GM12878 (cell line): ENCODE measurements around the gene XDH. TPM values are rescaled to one million over a fixed set of nuclear protein-coding genes. Genes with fewer than 3 reads are reported as not detected.

Experiments used
- ATAC-seq: fragments of 200-7000 bp; cut with Tn5 transposase; 3 replicates; pipeline ENCODE4 v1.9.1; 2020; ENCODE audit warnings: mild to moderate bottlenecking, moderate library complexity
- BruUV-seq: library from RNA; stranded (reverse); fragments of 400-500 nt; replicated peaks from 2 replicates; lab custom pipeline; 2021; lab: Mats Ljungman, UMichigan
- CTCF ChIA-PET: fragments of 300-600 bp; sonication (Branson Sonifier 250); formaldehyde crosslinking; extraction: SDS; loops from one replicate; lab custom pipeline; 2021; ENCODE audit warnings: inconsistent platforms; lab: Yijun Ruan, JAX
- POLR2A ChIA-PET: fragments of 350-600 bp; formaldehyde crosslinking; extraction: SDS; loops from one replicate; lab custom pipeline; 2021; ENCODE audit warnings: inconsistent platforms; lab: Charles Lee
- RAD21 ChIA-PET: fragments of 300-600 bp; sonication (Branson Sonifier 250); formaldehyde crosslinking; loops from one replicate; lab custom pipeline; 2023; ENCODE audit warnings: antibody characterized with exemption; ENCODE audit not compliant: unreplicated experiment; lab: Charles Lee
- SMC1A ChIA-PET: fragments of 300-600 bp; sonication (Branson Sonifier 250); formaldehyde crosslinking; loops from one replicate; lab custom pipeline; 2023; ENCODE audit not compliant: unreplicated experiment, uncharacterized antibody; lab: Charles Lee
- DNase-seq: peaks from one replicate; pipeline ENCODE4 v3.0.0-alpha.2; 2011; ENCODE audit warnings: low read depth, low spot score
- FAIRE-seq: peaks from 3 replicates; lab custom pipeline; 2011; peaks lifted over from hg19 to GRCh38; lab: Jason Lieb, UNC
- H2AFZ ChIP-seq: 2 replicates; pipeline ENCODE4 v1.6.0; 2011; ENCODE audit warnings: low read depth, low read length, control low read depth; ENCODE audit not compliant: control insufficient read depth
- H3K27ac ChIP-seq: 2 replicates; pipeline ENCODE4 v1.5.1; 2011; ENCODE audit warnings: control low read depth; ENCODE audit not compliant: control insufficient read depth, insufficient read depth
- H3K27me3 ChIP-seq, 2 experiments: replicated peaks in 1 of 2; 2 replicates each; pipeline versions ENCODE4 v1.6.0 to v1.6.1; 2011; ENCODE audit warnings: low read length in 1 of 2; ENCODE audit not compliant: control insufficient read depth in 2 of 2, insufficient read depth in 2 of 2
- H3K36me3 ChIP-seq, 2 experiments: 2 replicates each; pipeline ENCODE4 v1.5.1; 2011; ENCODE audit warnings: low read length in 1 of 2; ENCODE audit not compliant: control insufficient read depth in 2 of 2, insufficient read depth in 2 of 2
- H3K4me1 ChIP-seq: 2 replicates; pipeline ENCODE4 v1.6.1; 2011; ENCODE audit warnings: mild to moderate bottlenecking, low read length, moderate library complexity, mixed read lengths; ENCODE audit not compliant: control insufficient read depth, insufficient read depth
- H3K4me2 ChIP-seq: 2 replicates; pipeline ENCODE4 v1.6.0; 2011; ENCODE audit warnings: control low read depth; ENCODE audit not compliant: control insufficient read depth, insufficient read depth
- H3K4me3 ChIP-seq: fragments of 200-600 bp; sonication (generic); 2 replicates; pipeline ENCODE4 v1.5.1; 2016
- H3K79me2 ChIP-seq: 2 replicates; pipeline ENCODE4 v1.6.0; 2011; ENCODE audit warnings: low read length; ENCODE audit not compliant: control insufficient read depth, insufficient read depth
- H3K9ac ChIP-seq: 2 replicates; pipeline ENCODE4 v1.8.0; 2011; ENCODE audit warnings: low read length, control low read depth, mixed read lengths; ENCODE audit not compliant: control insufficient read depth, insufficient read depth
- H3K9me3 ChIP-seq: replicated peaks from 3 replicates; pipeline ENCODE4 v1.5.1; 2011; ENCODE audit warnings: mild to moderate bottlenecking, low read length; ENCODE audit not compliant: control insufficient read depth, insufficient read depth
- H4K20me1 ChIP-seq: 2 replicates; pipeline ENCODE4 v1.6.0; 2011; ENCODE audit not compliant: control insufficient read depth, insufficient read depth
- CBFB ChIP-seq: IDR thresholded peaks from 2 replicates; pipeline ENCODE4 v1.6.1; 2016; ENCODE audit warnings: antibody characterized with exemption, low read depth
- CREB1 ChIP-seq: IDR thresholded peaks from 2 replicates; pipeline ENCODE4 v1.6.1; 2012; ENCODE audit warnings: low read depth, mild to moderate bottlenecking, inconsistent platforms
- FOXM1 ChIP-seq: IDR thresholded peaks from 2 replicates; pipeline ENCODE4 v1.6.1; 2012; ENCODE audit warnings: low read depth, mild to moderate bottlenecking, inconsistent platforms, low read length, moderate library complexity
- JUND ChIP-seq: IDR thresholded peaks from 2 replicates; pipeline ENCODE4 v1.6.1; 2012; ENCODE audit warnings: low read depth, mild to moderate bottlenecking, low read length, improper control_type of control experiment, moderate library complexity
- SUZ12 ChIP-seq: fragments of 200-600 bp; sonication (generic); IDR thresholded peaks from one replicate; pipeline ENCODE4 v1.6.1; 2018; ENCODE audit warnings: antibody characterized with exemption, mild to moderate bottlenecking; ENCODE audit not compliant: unreplicated experiment
- TARDBP ChIP-seq: IDR thresholded peaks from 2 replicates; pipeline ENCODE4 v1.6.1; 2016; ENCODE audit warnings: borderline replicate concordance
- TCF7 ChIP-seq: IDR thresholded peaks from 2 replicates; pipeline ENCODE4 v1.6.1; 2014; ENCODE audit warnings: antibody characterized with exemption, borderline replicate concordance
- WRNIP1 ChIP-seq: IDR thresholded peaks from 2 replicates; pipeline ENCODE4 v1.6.1; 2011; ENCODE audit warnings: low read depth, low read length, improper control_type of control experiment, borderline replicate concordance
- WGBS: methylation state at CpG from one replicate; pipeline ENCODE4 v1.1.6; 2016; ENCODE audit warnings: low lambda C conversion rate; ENCODE audit not compliant: insufficient replicate concordance, insufficient coverage; ENCODE audit errors: missing lambda C conversion rate; 5-methylcytosine and 5-hydroxymethylcytosine counted together
- in situ Hi-C: fragments of 300-500 bp; cut with MboI; formaldehyde crosslinking; loops from 9 replicates; pipeline ENCODE4 v1.14.3; 2018; ENCODE audit warnings: mixed read lengths
- intact Hi-C: fragments of 100-400 bp; cut with micrococcal nuclease; formaldehyde crosslinking; loops from one replicate; pipeline ENCODE4 v1.14.2; 2022; ENCODE audit not compliant: unreplicated experiment
- polyA plus RNA-seq, 11 experiments: library from polyadenylated mRNA; depleted of rRNA in 4 of 11; unstranded in 6 of 11; stranded (reverse) in 5 of 11; fragments of >200 nt; fragmentation: Nextera tagmentation in 4 of 11; fragmentation: Illumina TruSeq in 1 of 11; extraction: Ambion mirVana in 4 of 11; extraction: Trizol in 1 of 11; gene quantifications; 1 replicate in 1 of 11; 2 replicates in 10 of 11; pipeline versions ENCODE4 v1.2.1 to v1.2.3, GENCODE V29; 2011 to 2016; ENCODE audit warnings: inconsistent platforms in 2 of 11, missing spikeins in 2 of 11, low read depth in 1 of 11
- total RNA-seq, 4 experiments: library from RNA; depleted of rRNA in 3 of 4; stranded (reverse); fragments of >200 nt in 3 of 4; fragmentation: Illumina TruSeq in 1 of 4; extraction: Trizol in 1 of 4; gene quantifications; 2 replicates each; pipeline versions ENCODE4 v1.2.1 to v1.2.3, GENCODE V29; 2013 to 2021
- TF ChIP-seq, protein P1 (sequence below): fragments of 450-650 bp; IDR thresholded peaks from 2 replicates; pipeline ENCODE4 v1.6.1; 2016; ENCODE audit warnings: mild to moderate bottlenecking
- TF ChIP-seq, protein P2 (sequence below): fragments of 450-650 bp; IDR thresholded peaks from 2 replicates; pipeline ENCODE4 v1.6.1; 2017; ENCODE audit warnings: mild to moderate bottlenecking
- TF ChIP-seq, protein P3 (sequence below): fragments of 450-650 bp; IDR thresholded peaks from 2 replicates; pipeline ENCODE4 v1.6.1; 2014; ENCODE audit warnings: mild to moderate bottlenecking
- TF ChIP-seq, protein P4 (sequence below), 3 experiments: IDR thresholded peaks in 2 of 3; conservative IDR thresholded peaks in 1 of 3; 2 replicates each; pipeline ENCODE4 v1.5.1; 2011; ENCODE audit warnings: low read depth in 3 of 3, low read length in 3 of 3, mild to moderate bottlenecking in 3 of 3, control low read depth in 2 of 3, moderate library complexity in 2 of 3, inconsistent platforms in 1 of 3, mixed read lengths in 1 of 3; ENCODE audit not compliant: control insufficient read depth in 2 of 3, insufficient read depth in 1 of 3; ENCODE audit errors: extremely low read depth in 1 of 3
- TF ChIP-seq, protein P5 (sequence below): fragments of 150-350 bp; IDR thresholded peaks from 2 replicates; pipeline ENCODE4 v1.6.1; 2014; ENCODE audit warnings: mild to moderate bottlenecking, low read depth, low read length

The XDH gene
- total and polyA plus RNA-seq, 10 of the 15 experiments (the other 5 are each of a cell fraction or from before 2014, with no cell fraction given), result 0.01 TPM; not detected in 9

DNA sequence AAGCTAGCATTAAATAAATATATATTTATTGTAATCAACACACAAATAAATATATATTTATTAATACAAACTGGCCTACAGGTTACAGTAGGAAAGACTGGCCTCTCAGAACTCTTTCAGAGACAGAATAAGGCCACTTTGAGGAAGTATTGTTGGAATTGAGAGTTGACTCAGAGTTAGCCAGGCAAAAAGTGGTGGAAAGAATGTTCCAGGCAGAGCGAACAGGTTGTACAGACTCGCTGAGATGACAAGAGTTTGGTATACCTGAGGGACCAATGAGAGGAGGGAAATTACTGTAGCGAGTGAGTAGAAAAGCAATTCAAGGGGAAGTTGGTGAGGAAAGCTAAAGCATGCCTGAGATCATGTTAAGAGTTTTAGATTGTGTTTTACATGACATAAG lies 19.0 kb upstream of the XDH start:
- POLR2A ChIA-PET, result no interaction called here
- intact Hi-C loops, result loop anchor here (10.0 kb wide), 1 partner anchor 719 kb away; no protein-coding TSS in a partner anchor
- TF ChIP-seq SUZ12, result no peak
- no peak for TF ChIP-seq CBFB
- TF ChIP-seq, protein P1, sequence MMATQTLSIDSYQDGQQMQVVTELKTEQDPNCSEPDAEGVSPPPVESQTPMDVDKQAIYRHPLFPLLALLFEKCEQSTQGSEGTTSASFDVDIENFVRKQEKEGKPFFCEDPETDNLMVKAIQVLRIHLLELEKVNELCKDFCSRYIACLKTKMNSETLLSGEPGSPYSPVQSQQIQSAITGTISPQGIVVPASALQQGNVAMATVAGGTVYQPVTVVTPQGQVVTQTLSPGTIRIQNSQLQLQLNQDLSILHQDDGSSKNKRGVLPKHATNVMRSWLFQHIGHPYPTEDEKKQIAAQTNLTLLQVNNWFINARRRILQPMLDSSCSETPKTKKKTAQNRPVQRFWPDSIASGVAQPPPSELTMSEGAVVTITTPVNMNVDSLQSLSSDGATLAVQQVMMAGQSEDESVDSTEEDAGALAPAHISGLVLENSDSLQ, result no peak
- TF ChIP-seq, protein P2, sequence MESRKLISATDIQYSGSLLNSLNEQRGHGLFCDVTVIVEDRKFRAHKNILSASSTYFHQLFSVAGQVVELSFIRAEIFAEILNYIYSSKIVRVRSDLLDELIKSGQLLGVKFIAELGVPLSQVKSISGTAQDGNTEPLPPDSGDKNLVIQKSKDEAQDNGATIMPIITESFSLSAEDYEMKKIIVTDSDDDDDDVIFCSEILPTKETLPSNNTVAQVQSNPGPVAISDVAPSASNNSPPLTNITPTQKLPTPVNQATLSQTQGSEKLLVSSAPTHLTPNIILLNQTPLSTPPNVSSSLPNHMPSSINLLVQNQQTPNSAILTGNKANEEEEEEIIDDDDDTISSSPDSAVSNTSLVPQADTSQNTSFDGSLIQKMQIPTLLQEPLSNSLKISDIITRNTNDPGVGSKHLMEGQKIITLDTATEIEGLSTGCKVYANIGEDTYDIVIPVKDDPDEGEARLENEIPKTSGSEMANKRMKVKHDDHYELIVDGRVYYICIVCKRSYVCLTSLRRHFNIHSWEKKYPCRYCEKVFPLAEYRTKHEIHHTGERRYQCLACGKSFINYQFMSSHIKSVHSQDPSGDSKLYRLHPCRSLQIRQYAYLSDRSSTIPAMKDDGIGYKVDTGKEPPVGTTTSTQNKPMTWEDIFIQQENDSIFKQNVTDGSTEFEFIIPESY, result no peak
- no peak for TF ChIP-seq CREB1
- TF ChIP-seq JUND, result no peak
- no peak for TF ChIP-seq FOXM1
- TF ChIP-seq, protein P3, sequence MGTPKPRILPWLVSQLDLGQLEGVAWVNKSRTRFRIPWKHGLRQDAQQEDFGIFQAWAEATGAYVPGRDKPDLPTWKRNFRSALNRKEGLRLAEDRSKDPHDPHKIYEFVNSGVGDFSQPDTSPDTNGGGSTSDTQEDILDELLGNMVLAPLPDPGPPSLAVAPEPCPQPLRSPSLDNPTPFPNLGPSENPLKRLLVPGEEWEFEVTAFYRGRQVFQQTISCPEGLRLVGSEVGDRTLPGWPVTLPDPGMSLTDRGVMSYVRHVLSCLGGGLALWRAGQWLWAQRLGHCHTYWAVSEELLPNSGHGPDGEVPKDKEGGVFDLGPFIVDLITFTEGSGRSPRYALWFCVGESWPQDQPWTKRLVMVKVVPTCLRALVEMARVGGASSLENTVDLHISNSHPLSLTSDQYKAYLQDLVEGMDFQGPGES, result no peak
- TF ChIP-seq, protein P4, sequence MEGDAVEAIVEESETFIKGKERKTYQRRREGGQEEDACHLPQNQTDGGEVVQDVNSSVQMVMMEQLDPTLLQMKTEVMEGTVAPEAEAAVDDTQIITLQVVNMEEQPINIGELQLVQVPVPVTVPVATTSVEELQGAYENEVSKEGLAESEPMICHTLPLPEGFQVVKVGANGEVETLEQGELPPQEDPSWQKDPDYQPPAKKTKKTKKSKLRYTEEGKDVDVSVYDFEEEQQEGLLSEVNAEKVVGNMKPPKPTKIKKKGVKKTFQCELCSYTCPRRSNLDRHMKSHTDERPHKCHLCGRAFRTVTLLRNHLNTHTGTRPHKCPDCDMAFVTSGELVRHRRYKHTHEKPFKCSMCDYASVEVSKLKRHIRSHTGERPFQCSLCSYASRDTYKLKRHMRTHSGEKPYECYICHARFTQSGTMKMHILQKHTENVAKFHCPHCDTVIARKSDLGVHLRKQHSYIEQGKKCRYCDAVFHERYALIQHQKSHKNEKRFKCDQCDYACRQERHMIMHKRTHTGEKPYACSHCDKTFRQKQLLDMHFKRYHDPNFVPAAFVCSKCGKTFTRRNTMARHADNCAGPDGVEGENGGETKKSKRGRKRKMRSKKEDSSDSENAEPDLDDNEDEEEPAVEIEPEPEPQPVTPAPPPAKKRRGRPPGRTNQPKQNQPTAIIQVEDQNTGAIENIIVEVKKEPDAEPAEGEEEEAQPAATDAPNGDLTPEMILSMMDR (IDR thresholded peaks at IDR 0.05 in 2 of 3, conservative IDR thresholded peaks at IDR 0.05 in 1 of 3; ENCODE audit: control insufficient read depth in 2 of 3, extremely low read depth in 1 of 3, insufficient read depth in 1 of 3, low read depth in 3 of 3, low read length in 3 of 3), result no peak
- TF ChIP-seq TARDBP, result no peak
- no peak for TF ChIP-seq WRNIP1
- TF ChIP-seq, protein P5, sequence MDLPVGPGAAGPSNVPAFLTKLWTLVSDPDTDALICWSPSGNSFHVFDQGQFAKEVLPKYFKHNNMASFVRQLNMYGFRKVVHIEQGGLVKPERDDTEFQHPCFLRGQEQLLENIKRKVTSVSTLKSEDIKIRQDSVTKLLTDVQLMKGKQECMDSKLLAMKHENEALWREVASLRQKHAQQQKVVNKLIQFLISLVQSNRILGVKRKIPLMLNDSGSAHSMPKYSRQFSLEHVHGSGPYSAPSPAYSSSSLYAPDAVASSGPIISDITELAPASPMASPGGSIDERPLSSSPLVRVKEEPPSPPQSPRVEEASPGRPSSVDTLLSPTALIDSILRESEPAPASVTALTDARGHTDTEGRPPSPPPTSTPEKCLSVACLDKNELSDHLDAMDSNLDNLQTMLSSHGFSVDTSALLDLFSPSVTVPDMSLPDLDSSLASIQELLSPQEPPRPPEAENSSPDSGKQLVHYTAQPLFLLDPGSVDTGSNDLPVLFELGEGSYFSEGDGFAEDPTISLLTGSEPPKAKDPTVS, result no peak
- TF ChIP-seq TCF7, result no peak

More for the DNA sequence above, 19.0 kb upstream of the XDH start:
- Histone ChIP-seq H3K27me3 (no peaks in the 10 kb centered on the region), H4K20me1 (no peaks in the 10 kb centered on the region), H3K4me2 (no peak overlapping the region), H3K9me3 (no peaks in the 10 kb centered on the region), H3K79me2 (no peaks in the 10 kb centered on the region), H2AFZ (no peak overlapping the region), H3K4me3 (no peak overlapping the region), H3K9ac (no peak overlapping the region), H3K4me1 (no peaks in the 10 kb centered on the region), H3K27ac (no peak overlapping the region), H3K36me3 (no peaks in the 10 kb centered on the region)
- WGBS, result 12% methylated on average over 3 of the region's 3 CpGs
- ChIA-PET RAD21 (no interaction called here), SMC1A (interaction anchor here (0.8 kb wide), 1 partner anchor 11 kb away, joined by 3 read pairs; no protein-coding TSS in a partner anchor), CTCF (no interaction called here)
- ATAC-seq (no peak), DNase-seq (no peak), FAIRE-seq (no peak)
- BruUV-seq, result no TSS peak
- in situ Hi-C loops, result no loop called here
